GM12865 (cell line): ENCODE measurements around the gene ZMIZ1.

Experiments used
- DNase-seq: peaks from one replicate; pipeline ENCODE4 v3.0.0; 2010; ENCODE audit warnings: low read depth
- H3K4me3 ChIP-seq: 2 replicates; pipeline ENCODE4 v1.5.1; 2011; ENCODE audit warnings: mild to moderate bottlenecking, low read depth, low read length, control low read depth
- TF ChIP-seq, protein P1 (sequence below): IDR thresholded peaks from 2 replicates; pipeline ENCODE4 v1.5.1; 2011; ENCODE audit warnings: low read length, control low read depth, low read depth, inconsistent platforms; ENCODE audit not compliant: insufficient read depth; ENCODE audit errors: missing control alignments

ZMIZ1 gene

DNA sequence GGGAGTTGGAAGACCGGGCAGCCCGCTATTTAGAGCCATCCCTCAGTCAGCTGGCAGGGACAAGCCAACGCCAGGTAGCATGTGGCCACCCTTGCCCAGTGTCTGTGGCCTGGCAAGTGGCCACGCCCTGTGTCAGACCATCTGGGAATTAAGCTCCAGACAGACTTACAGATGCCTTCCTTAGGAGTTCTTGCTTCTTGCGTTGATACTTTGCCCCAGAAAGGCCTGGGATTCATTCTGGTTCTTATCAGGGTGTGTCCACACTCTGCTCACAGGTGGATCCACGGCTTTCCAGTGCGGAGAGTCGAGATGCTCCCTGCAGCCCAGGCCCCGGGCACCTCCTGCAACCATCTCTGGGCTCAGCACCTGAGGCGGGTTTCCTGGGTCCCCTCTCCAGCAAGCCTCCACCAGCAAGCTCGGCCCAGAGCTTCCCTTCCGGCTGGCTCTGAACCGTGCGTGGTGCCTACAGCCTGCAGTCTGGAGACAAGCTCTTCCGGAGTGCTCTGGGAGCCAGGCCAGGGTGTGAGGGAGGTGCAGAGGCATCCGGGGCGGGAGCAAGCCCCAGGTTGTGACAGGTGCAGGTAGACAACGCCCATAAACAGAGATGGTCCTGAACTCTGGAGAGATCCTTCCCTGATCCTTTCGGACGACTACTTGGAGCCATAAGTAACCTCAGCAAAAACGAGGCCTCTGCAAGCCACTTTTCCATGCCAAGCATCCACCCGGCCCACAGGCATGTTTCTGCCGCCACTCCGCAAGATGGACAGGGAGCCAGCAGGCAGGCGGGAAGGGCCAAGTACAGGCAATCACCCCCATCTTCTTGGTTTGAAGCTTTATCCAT is 246.2 kb downstream of the ZMIZ1 start:
- no peak for DNase-seq
- TF ChIP-seq, protein P1, sequence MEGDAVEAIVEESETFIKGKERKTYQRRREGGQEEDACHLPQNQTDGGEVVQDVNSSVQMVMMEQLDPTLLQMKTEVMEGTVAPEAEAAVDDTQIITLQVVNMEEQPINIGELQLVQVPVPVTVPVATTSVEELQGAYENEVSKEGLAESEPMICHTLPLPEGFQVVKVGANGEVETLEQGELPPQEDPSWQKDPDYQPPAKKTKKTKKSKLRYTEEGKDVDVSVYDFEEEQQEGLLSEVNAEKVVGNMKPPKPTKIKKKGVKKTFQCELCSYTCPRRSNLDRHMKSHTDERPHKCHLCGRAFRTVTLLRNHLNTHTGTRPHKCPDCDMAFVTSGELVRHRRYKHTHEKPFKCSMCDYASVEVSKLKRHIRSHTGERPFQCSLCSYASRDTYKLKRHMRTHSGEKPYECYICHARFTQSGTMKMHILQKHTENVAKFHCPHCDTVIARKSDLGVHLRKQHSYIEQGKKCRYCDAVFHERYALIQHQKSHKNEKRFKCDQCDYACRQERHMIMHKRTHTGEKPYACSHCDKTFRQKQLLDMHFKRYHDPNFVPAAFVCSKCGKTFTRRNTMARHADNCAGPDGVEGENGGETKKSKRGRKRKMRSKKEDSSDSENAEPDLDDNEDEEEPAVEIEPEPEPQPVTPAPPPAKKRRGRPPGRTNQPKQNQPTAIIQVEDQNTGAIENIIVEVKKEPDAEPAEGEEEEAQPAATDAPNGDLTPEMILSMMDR = no peak
- H3K4me3 ChIP-seq = no peak overlapping the region

DNA sequence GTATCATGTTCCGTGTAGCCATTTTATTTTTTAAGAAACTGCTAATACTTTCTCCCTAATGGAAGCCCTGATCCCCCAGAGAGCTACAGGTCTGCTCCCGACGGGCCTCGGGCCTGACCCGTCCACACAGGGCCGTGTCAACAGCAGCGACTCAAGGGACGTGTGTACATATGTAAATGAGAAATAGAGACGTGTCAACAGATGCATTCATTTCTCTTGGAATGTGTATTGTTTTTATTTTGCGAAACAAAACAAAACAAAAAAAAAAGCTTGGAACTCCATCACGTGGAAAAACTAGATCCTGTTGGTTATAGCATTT is 246.8 kb downstream of the ZMIZ1 start:
- TF ChIP-seq, protein P1 = no peak
- no peak overlapping the region for H3K4me3 ChIP-seq
- no peak for DNase-seq

DNA sequence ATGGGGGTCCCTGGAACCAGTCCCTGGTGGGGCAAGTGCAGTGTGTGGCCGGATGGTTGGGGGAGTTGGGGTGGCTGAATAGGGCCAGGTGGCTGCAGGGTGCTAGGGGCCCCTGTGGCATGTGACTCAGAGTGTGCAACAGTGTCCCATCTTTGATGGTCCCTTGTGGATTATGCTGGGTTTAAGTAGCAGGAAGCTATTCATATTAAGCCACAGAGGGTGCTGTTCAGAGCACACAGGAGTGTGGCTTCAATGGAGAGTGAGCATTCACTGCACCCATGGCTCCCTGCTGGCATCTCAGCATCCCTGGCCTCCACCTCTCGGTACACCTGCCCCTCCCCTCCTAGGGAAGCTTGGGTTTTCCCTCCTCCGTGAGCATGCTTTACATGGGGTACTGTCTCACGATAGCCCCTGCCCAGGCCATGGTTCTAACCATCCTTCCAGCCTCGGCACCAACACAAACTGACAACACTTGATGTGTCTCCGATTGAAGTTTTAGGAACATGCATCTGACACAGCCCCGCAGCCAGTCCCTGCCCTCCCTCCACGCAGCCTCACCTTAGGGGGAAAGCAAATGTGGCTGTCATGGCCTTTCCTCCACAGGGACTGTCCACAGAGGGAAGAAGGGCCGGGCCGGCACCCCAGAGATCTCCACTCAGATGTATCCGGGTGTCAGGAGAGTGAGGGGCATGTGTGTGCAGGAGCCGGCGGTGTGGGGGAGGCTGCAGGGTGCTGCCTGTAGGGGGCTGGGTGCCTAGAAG is 248.1 kb downstream of the ZMIZ1 start:
- H3K4me3 ChIP-seq = peak overlapping the region; percentile 23
- peak; percentile 79 for DNase-seq

DNA sequence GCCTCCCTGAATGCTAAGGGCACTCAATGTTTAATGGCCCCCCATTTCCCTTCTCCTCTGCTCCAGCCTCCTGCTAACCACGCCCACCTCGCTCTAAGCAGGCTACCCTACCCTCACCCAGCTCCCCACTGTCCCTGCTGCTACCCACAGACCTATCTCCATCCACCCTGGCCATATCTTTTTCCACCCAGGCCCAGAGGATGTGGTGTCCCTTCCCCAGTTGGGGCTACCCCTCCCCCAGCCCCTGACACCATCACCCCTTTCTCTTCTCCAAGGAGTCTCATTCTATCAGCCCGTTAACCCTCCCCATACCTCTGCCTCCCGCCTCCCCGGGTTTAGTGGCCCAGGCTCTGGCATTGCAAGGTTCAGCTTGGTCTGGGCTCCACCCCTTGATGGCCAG is 249.6 kb downstream of the ZMIZ1 start:
- TF ChIP-seq, protein P1 = no peak
- H3K4me3 ChIP-seq = no peak overlapping the region
- DNase-seq = no peak

More for the DNA sequence above, 248.1 kb downstream of the ZMIZ1 start:
- TF ChIP-seq, protein P1 = peak; percentile 10

DNA sequence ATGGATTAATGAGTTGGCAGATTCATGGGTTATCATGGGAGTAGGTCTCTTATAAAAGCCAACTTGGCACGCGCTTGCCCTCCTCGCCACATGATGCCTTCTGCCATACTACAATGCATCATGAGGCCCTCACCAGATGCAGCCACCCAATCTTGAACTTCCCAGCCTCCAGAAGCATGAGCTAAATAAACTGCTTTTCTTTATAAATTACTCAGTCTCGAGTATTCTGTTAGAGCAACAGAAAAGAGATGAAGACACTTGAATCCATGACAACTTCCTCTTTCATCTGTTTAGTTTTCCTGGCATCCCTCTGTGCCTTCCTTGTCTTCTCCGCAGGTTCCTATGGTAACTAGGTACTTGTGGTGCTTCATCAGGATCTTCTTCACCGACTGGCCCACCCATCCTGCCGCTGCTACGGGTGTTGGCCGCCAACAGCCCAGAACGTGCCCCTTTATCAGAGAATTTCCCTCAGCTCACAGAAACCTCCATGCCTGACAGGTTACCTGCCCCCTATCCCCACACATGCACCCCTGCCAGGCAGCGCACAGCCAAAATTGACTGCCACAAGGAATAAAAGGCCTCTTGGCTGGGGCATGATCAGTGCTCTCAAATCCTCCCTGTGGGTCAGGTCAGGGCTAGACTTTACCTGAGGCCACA is 250.5 kb downstream of the ZMIZ1 start:
- TF ChIP-seq, protein P1 = no peak
- DNase-seq = no peak
- H3K4me3 ChIP-seq = no peak overlapping the region

DNA sequence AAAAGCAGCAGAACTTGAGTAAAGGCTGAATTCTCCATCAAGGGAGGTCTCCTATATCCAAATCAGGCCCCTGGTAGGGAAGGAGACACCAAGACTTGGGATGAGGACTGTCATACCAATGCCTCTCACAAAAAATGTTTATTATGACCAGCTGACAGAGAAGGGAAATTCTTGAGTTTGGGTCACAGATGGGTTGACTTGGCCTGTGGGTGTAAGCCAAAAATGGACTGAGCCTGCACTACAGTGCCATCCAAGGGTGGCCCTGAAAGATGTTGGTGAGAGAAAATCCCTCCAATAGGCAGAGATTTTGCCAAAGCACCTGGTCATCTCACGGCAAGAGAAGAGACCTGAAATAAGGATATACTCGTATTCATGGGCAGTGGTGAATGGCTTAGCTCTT is 251.6 kb downstream of the ZMIZ1 start:
- DNase-seq = no peak
- H3K4me3 ChIP-seq = no peak overlapping the region
- TF ChIP-seq, protein P1 = no peak
